HEK293 (cell line): ENCODE results near the gene DNAJC30.

Experiments
- CTCF ChIA-PET: fragments of 350-600 bp; formaldehyde crosslinking; extraction: SDS; loops from one replicate; lab custom pipeline; 2021; ENCODE audit warnings: antibody characterized with exemption; lab: Yijun Ruan, JAX
- POLR2A ChIA-PET: fragments of 300-600 bp; formaldehyde crosslinking; extraction: SDS; loops from one replicate; lab custom pipeline; 2020; ENCODE audit warnings: antibody characterized with exemption, inconsistent platforms; lab: Yijun Ruan, JAX
- H3K27ac ChIP-seq: fragments of 200-500 bp; sonication (Bioruptor generic); 2 replicates; pipeline ENCODE4 v1.5.1; 2014; ENCODE audit warnings: low read depth, low read length, control low read depth, inconsistent platforms; ENCODE audit errors: extremely low read depth
- H3K36me3 ChIP-seq, 2 experiments: fragments of 200-500 bp in 1 of 2; sonication (Bioruptor generic) in 1 of 2; 1 replicate in 1 of 2; 2 replicates in 1 of 2; pipeline ENCODE4 v1.5.1; 2014 to 2017; ENCODE audit warnings: inconsistent platforms in 2 of 2, low read length in 2 of 2; ENCODE audit not compliant: control insufficient read depth in 2 of 2, insufficient read depth in 1 of 2
- H3K4me1 ChIP-seq: fragments of 200-500 bp; sonication (Bioruptor generic); 2 replicates; pipeline ENCODE4 v1.5.1; 2014; ENCODE audit warnings: mild to moderate bottlenecking, low read length, inconsistent platforms; ENCODE audit not compliant: control insufficient read depth, insufficient read depth
- H3K4me3 ChIP-seq: 2 replicates; pipeline ENCODE4 v1.5.1; 2011; ENCODE audit warnings: low read depth, mild to moderate bottlenecking, control low read depth, low read length, moderate library complexity
- H3K9me3 ChIP-seq: fragments of 200-500 bp; sonication (Bioruptor generic); 2 replicates; pipeline ENCODE4 v1.5.1; 2014; ENCODE audit warnings: low read depth, low read length, inconsistent platforms; ENCODE audit not compliant: control insufficient read depth, insufficient read depth
- HOXC10 ChIP-seq: sonication (generic); formaldehyde crosslinking; IDR thresholded peaks from 2 replicates; pipeline ENCODE4 v1.8.1; 2023; ENCODE audit warnings: mild to moderate bottlenecking, missing genetic modification reagents
- TSHZ1 ChIP-seq: fragments of 450-650 bp; formaldehyde crosslinking; IDR thresholded peaks from 2 replicates; pipeline ENCODE4 v1.5.1; 2016; ENCODE audit warnings: missing biosample characterization, missing genetic modification characterization, borderline replicate concordance
- ZBTB11 ChIP-seq: fragments of 450-650 bp; formaldehyde crosslinking; conservative IDR thresholded peaks from 2 replicates; pipeline ENCODE4 v1.5.1; 2016; ENCODE audit warnings: low read depth, missing biosample characterization, missing genetic modification characterization
- ZFP41 ChIP-seq: fragments of 450-650 bp; formaldehyde crosslinking; IDR thresholded peaks from 2 replicates; pipeline ENCODE4 v1.5.1; 2016; ENCODE audit warnings: missing biosample characterization, missing genetic modification characterization, borderline replicate concordance
- ZNF146 ChIP-seq: fragments of 450-650 bp; formaldehyde crosslinking; IDR thresholded peaks from 2 replicates; pipeline ENCODE4 v1.5.1; 2016; ENCODE audit warnings: missing biosample characterization, missing genetic modification characterization
- ZNF16 ChIP-seq: fragments of 450-650 bp; formaldehyde crosslinking; IDR thresholded peaks from 2 replicates; pipeline ENCODE4 v1.5.1; 2016; ENCODE audit warnings: low read depth, missing biosample characterization, missing genetic modification characterization
- ZNF202 ChIP-seq: fragments of 450-650 bp; formaldehyde crosslinking; IDR thresholded peaks from 2 replicates; pipeline ENCODE4 v1.5.1; 2016; ENCODE audit warnings: missing biosample characterization, missing genetic modification characterization, borderline replicate concordance
- ZNF23 ChIP-seq: fragments of 450-650 bp; formaldehyde crosslinking; IDR thresholded peaks from 2 replicates; pipeline ENCODE4 v1.5.1; 2016; ENCODE audit warnings: missing biosample characterization, missing genetic modification characterization, borderline replicate concordance
- ZNF292 ChIP-seq: fragments of 450-650 bp; formaldehyde crosslinking; IDR thresholded peaks from 2 replicates; pipeline ENCODE4 v1.5.1; 2016; ENCODE audit warnings: low read depth, missing biosample characterization, missing genetic modification characterization, borderline replicate concordance
- ZNF302 ChIP-seq: fragments of 450-650 bp; formaldehyde crosslinking; IDR thresholded peaks from 2 replicates; pipeline ENCODE4 v1.5.1; 2016; ENCODE audit warnings: missing biosample characterization, missing genetic modification characterization, low read depth
- ZNF341 ChIP-seq: fragments of 450-650 bp; formaldehyde crosslinking; IDR thresholded peaks from 2 replicates; pipeline ENCODE4; 2016; ENCODE audit warnings: low read depth, missing biosample characterization, missing genetic modification characterization
- ZNF513 ChIP-seq: fragments of 450-650 bp; IDR thresholded peaks from 2 replicates; pipeline ENCODE4 v1.5.1; 2018; ENCODE audit warnings: missing biosample characterization, missing genetic modification characterization
- ZNF670 ChIP-seq: fragments of 450-650 bp; formaldehyde crosslinking; IDR thresholded peaks from 2 replicates; pipeline ENCODE4 v1.5.1; 2016; ENCODE audit warnings: missing biosample characterization, missing genetic modification characterization, low read depth
- ZNF692 ChIP-seq: fragments of 450-650 bp; formaldehyde crosslinking; IDR thresholded peaks from 2 replicates; pipeline ENCODE4 v1.5.1; 2016; ENCODE audit warnings: missing biosample characterization, missing genetic modification characterization
- ZNF707 ChIP-seq: fragments of 450-650 bp; formaldehyde crosslinking; IDR thresholded peaks from 2 replicates; pipeline ENCODE4 v1.5.1; 2016; ENCODE audit warnings: missing biosample characterization, missing genetic modification characterization
- ZSCAN16 ChIP-seq: fragments of 450-650 bp; formaldehyde crosslinking; IDR thresholded peaks from 2 replicates; pipeline ENCODE4 v1.5.1; 2016; ENCODE audit warnings: missing biosample characterization, missing genetic modification characterization

DNAJC30 gene

GRCh38 chr7:73644688-73645286, 38.5 kb downstream of the DNAJC30 start (continued):
- no peak for TF ChIP-seq ZNF292 (tag by site-specific recombination)
- no peak for TF ChIP-seq ZNF707 (tag by site-specific recombination)
- TF ChIP-seq ZSCAN16 (tag by site-specific recombination) = no peak
- no peak for TF ChIP-seq ZNF302
- no peak for TF ChIP-seq ZNF341

- ChIA-PET POLR2A (no interaction called here), CTCF (interaction anchor here (0.8 kb wide), 1 partner anchor 36 kb away, joined by 3 read pairs; no protein-coding TSS in a partner anchor)
- no peaks in the 10 kb centered on the region for H3K9me3 ChIP-seq
- no peak overlapping the region for H3K27ac ChIP-seq
- no peaks in the 10 kb centered on the region for H3K36me3 ChIP-seq
- no peak for TF ChIP-seq ZNF513 (tag by site-specific recombination)
- no peak for TF ChIP-seq TSHZ1 (tag by site-specific recombination)
- no peak for TF ChIP-seq ZNF692 (tag by site-specific recombination)
- no peak overlapping the region for H3K4me3 ChIP-seq
- no peaks in the 10 kb centered on the region for H3K4me1 ChIP-seq
Measured at GRCh38 chr7:73642834-73643233, 40.4 kb downstream of the DNAJC30 start.

GRCh38 chr7:73638911-73639310, 44.3 kb downstream of the DNAJC30 start:
- ChIA-PET POLR2A (interaction anchor here (0.6 kb wide), 1 partner anchor 17 kb away, joined by 5 read pairs; no protein-coding TSS in a partner anchor), CTCF (no interaction called here)
- no peak overlapping the region for H3K4me3 ChIP-seq
- no peaks in the 10 kb centered on the region for H3K36me3 ChIP-seq
- H3K9me3 ChIP-seq = no peaks in the 10 kb centered on the region
- TF ChIP-seq ZNF670 (tag by site-specific recombination) (no peak), ZNF16 (tag by site-specific recombination) (no peak), ZNF202 (tag by site-specific recombination) (no peak), HOXC10 (CRISPR knock-in tag) (no peak), ZNF23 (no peak), ZFP41 (no peak), ZNF146 (no peak), ZBTB11 (0 out of 2 replicates have a peak, but pooled peaks have one; percentile 11)
- H3K27ac ChIP-seq = no peak overlapping the region
- 0 out of 2 replicates have a peak, but pooled peaks cover 2% of the 10 kb centered on the region for H3K4me1 ChIP-seq
